Neural progenitor cell (in vitro differentiated cells): Measurements from ENCODE around the gene DLG4.

Source experiments
- EZH2phosphoT487 ChIP-seq: fragments of 200-600 bp; sonication (generic); IDR thresholded peaks from 2 replicates; pipeline ENCODE4 v1.6.1; 2017; ENCODE audit warnings: antibody characterized with exemption
- TF ChIP-seq, protein P1 (sequence below): fragments of 200-600 bp; sonication (generic); IDR thresholded peaks from 2 replicates; pipeline ENCODE4 v1.5.1; 2017; ENCODE audit warnings: antibody characterized with exemption, mild to moderate bottlenecking

DNA sequence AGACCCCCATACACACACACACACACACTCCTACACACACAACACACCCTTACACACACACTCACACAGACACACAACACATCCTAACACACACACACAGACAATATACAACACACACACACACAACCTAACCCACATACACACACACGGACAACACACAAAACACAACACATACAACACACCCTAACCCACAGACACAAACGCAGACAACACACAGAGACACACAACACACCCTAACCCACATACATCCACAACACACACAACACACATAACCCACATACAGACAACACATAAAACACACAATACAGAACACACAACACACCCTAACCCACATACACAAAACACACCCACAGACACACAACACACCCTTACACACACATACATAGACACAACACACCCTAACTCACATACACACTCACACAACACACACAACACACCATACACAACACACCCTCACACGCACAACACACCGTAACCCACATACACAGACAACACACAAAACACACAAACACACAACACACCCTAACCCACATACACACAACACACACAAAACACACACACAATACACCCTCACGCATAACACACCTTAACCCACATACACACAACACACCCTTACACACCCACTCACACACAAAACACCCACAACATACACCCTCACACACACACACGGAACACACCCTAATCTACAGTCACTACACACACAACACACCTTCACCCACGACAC, 44.9 kb downstream of the DLG4 start:
- TF ChIP-seq, protein P1, sequence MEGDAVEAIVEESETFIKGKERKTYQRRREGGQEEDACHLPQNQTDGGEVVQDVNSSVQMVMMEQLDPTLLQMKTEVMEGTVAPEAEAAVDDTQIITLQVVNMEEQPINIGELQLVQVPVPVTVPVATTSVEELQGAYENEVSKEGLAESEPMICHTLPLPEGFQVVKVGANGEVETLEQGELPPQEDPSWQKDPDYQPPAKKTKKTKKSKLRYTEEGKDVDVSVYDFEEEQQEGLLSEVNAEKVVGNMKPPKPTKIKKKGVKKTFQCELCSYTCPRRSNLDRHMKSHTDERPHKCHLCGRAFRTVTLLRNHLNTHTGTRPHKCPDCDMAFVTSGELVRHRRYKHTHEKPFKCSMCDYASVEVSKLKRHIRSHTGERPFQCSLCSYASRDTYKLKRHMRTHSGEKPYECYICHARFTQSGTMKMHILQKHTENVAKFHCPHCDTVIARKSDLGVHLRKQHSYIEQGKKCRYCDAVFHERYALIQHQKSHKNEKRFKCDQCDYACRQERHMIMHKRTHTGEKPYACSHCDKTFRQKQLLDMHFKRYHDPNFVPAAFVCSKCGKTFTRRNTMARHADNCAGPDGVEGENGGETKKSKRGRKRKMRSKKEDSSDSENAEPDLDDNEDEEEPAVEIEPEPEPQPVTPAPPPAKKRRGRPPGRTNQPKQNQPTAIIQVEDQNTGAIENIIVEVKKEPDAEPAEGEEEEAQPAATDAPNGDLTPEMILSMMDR: no peak
- no peak for TF ChIP-seq EZH2phosphoT487
